ENCODE measurements around the gene GCK.

DNA sequence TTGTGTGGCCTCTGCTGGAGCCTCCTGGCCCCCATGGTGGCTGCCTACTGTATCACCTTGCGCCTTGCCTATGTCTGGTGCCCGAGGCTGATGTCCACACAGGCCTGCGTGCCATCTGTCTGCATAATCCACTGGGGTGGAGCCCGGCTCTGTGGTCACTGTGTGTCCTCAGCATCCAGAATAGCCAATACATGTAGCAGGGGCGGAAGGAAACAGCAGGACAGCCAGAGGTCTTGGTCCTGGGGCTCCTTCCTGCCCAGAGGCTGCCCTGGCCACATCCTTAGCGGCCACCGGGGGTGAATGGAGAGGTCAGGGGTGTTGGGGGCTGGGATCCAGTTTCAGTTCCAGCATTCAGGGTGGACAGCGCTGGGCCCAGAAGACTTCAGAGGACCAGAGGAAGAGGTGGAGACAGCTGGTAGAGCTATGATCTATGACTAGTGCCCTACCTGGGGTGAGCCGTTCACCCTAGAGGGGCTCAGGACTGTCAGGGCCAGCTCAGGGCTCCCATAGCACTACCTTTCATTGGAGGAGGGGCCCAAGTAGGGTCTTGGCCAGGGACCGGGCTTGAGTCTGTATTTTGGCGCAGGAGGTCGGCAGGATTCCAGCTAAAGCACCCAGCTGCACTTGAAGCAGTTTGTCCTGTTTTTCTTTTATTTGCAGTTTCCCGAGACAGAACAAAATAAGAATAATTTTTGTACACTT, 27.4 kb upstream of the GCK start:
- TF ChIP-seq, protein P1, sequence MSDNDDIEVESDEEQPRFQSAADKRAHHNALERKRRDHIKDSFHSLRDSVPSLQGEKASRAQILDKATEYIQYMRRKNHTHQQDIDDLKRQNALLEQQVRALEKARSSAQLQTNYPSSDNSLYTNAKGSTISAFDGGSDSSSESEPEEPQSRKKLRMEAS (IDR thresholded peaks at IDR 0.05): no peak
- TF ChIP-seq ZBTB7A (IDR thresholded peaks at IDR 0.05; ENCODE audit: low read depth) (no peak), TEAD4 (IDR thresholded peaks at IDR 0.05) (no peak), RAD21 (IDR thresholded peaks at IDR 0.05; ENCODE audit: low read depth) (no peak), TAF1 (IDR thresholded peaks at IDR 0.05; ENCODE audit: low read depth) (no peak), EGR1 (IDR thresholded peaks at IDR 0.05) (no peak), REST (IDR thresholded peaks at IDR 0.05; ENCODE audit: low read depth) (no peak), YY1 (IDR thresholded peaks at IDR 0.05; ENCODE audit: low read depth) (no peak)
- TF ChIP-seq, protein P2, sequence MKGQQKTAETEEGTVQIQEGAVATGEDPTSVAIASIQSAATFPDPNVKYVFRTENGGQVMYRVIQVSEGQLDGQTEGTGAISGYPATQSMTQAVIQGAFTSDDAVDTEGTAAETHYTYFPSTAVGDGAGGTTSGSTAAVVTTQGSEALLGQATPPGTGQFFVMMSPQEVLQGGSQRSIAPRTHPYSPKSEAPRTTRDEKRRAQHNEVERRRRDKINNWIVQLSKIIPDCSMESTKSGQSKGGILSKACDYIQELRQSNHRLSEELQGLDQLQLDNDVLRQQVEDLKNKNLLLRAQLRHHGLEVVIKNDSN (IDR thresholded peaks at IDR 0.05): no peak
